Gastrocnemius medialis (tissue), 4 donors: ENCODE results near the gene MCF2L. TPM values are rescaled to one million over a fixed set of nuclear protein-coding genes. Genes with fewer than 3 reads are reported as not detected.

Experiments
- ATAC-seq, 2 donors: fragments of 150-250 bp; one replicate each; pipeline ENCODE4 v1.9.1; 2016
- DNase-seq, 2 donors: peaks; one replicate each; pipeline ENCODE4 v3.0.0-alpha.2; 2019
- H3K27ac ChIP-seq, 4 donors: fragments of 200-600 bp; sonication (generic); 1 replicate in 1 of 4; 2 replicates in 3 of 4; pipeline ENCODE4 v1.5.1; 2016 to 2018; ENCODE audit warnings: mild to moderate bottlenecking in 2 of 4, moderate library complexity in 1 of 4
- H3K27me3 ChIP-seq, 3 donors: fragments of 200-600 bp; sonication (generic) in 2 of 3; 1 replicate in 1 of 3; 2 replicates in 2 of 3; pipeline versions ENCODE4 v1.5.1 to v1.6.0; 2016 to 2019; ENCODE audit warnings: mild to moderate bottlenecking in 1 of 3, moderate library complexity in 1 of 3
- H3K36me3 ChIP-seq, 2 donors: fragments of 200-600 bp; sonication (generic) in 1 of 2; one replicate each; pipeline ENCODE4 v1.5.1; 2017 to 2018
- H3K4me1 ChIP-seq, 2 donors: fragments of 200-600 bp; sonication (generic) in 1 of 2; one replicate each; pipeline ENCODE4 v1.5.1; 2016 to 2017; ENCODE audit warnings: mild to moderate bottlenecking in 2 of 2
- H3K4me3 ChIP-seq, 4 donors: fragments of 200-600 bp; sonication (generic) in 3 of 4; 1 replicate in 1 of 4; 2 replicates in 3 of 4; pipeline ENCODE4 v1.5.1; 2016 to 2019; ENCODE audit warnings: mild to moderate bottlenecking in 2 of 4
- H3K9me3 ChIP-seq, 3 donors: fragments of 200-600 bp; sonication (generic) in 2 of 3; 1 replicate in 1 of 3; 2 replicates in 2 of 3; pipeline ENCODE4 v1.5.1; 2016 to 2019
- CTCF ChIP-seq, 5 experiments: fragments of 450-650 bp in 3 of 5; fragments of 200-600 bp in 2 of 5; sonication (generic) in 2 of 5; IDR thresholded peaks in 4 of 5; conservative IDR thresholded peaks in 1 of 5; 1 replicate in 4 of 5; 2 replicates in 1 of 5; pipeline ENCODE4 v1.5.1; 2016 to 2019; ENCODE audit warnings: antibody characterized with exemption in 5 of 5, mild to moderate bottlenecking in 3 of 5, moderate library complexity in 3 of 5
- POLR2A ChIP-seq, 2 donors: fragments of 450-650 bp; IDR thresholded peaks; one replicate each; pipeline ENCODE4 v1.6.1; 2017; ENCODE audit warnings: antibody characterized with exemption in 2 of 2, mild to moderate bottlenecking in 2 of 2, moderate library complexity in 2 of 2
- in situ Hi-C, 4 donors: fragments of 200-750 bp; cut with MboI; loops; one replicate each; pipeline versions ENCODE4 v1.15.0 to v1.8.0; 2017; ENCODE audit warnings: low sequenced_read_pairs in 4 of 4
- intact Hi-C: fragments of 100-400 bp; cut with DNase I; formaldehyde crosslinking; loops from one replicate; pipeline ENCODE4 v1.15.1; 2023; ENCODE audit warnings: low total_unique reads
- total RNA-seq, 4 donors: library from RNA; depleted of rRNA; stranded (reverse); fragments of >200 nt; gene quantifications; one replicate each; pipeline versions ENCODE4 v1.1.0 to v1.2.3, GENCODE V29; 2016

Gene MCF2L
- total RNA-seq, 4 donors from 2014 or later: 16.1 to 21.2 (median 19.4) TPM

GRCh38 chr13:113026391-113026910 is 57.4 kb downstream of the MCF2L start:
- H3K27ac ChIP-seq: no peak overlapping the region
- H3K9me3 ChIP-seq: no peaks in the 10 kb centered on the region
- DNase-seq (no peak), ATAC-seq (no peak)
- H3K4me3 ChIP-seq: no peak overlapping the region
- H3K36me3 ChIP-seq: no peaks in the 10 kb centered on the region
- peaks cover 0 to 14% (median 6%) of the 10 kb centered on the region in 3 donors for H3K27me3 ChIP-seq
- no peaks in the 10 kb centered on the region for H3K4me1 ChIP-seq
- TF ChIP-seq POLR2A (IDR thresholded peaks at IDR 0.05): no peak
- no peak for TF ChIP-seq CTCF (IDR thresholded peaks at IDR 0.05 in 4 of 5, conservative IDR thresholded peaks at IDR 0.05 in 1 of 5)
- in situ Hi-C loops (no loop called here), intact Hi-C loops (no loop called here)

GRCh38 chr13:113027095-113027494 is 58.1 kb downstream of the MCF2L start:
- Histone ChIP-seq H3K27ac (no peak overlapping the region), H3K4me1 (no peaks in the 10 kb centered on the region), H3K4me3 (no peak overlapping the region), H3K27me3 (peaks cover 0 to 14% (median 6%) of the 10 kb centered on the region in 3 donors), H3K9me3 (no peaks in the 10 kb centered on the region), H3K36me3 (no peaks in the 10 kb centered on the region)
- in situ Hi-C loops (no loop called here), intact Hi-C loops (no loop called here)
- no peak for ATAC-seq
- DNase-seq: no peak
- no peak for TF ChIP-seq CTCF (IDR thresholded peaks at IDR 0.05 in 4 of 5, conservative IDR thresholded peaks at IDR 0.05 in 1 of 5)
- TF ChIP-seq POLR2A (IDR thresholded peaks at IDR 0.05): no peak

GRCh38 chr13:113027566-113027965 is 58.6 kb downstream of the MCF2L start:
- no peak overlapping the region for H3K4me3 ChIP-seq
- ATAC-seq (no peak), DNase-seq (no peak)
- H3K27me3 ChIP-seq: peaks cover 0 to 14% (median 6%) of the 10 kb centered on the region in 3 donors
- no peaks in the 10 kb centered on the region for H3K4me1 ChIP-seq
- in situ Hi-C loops: no loop called here
- intact Hi-C loops: no loop called here
- H3K27ac ChIP-seq: no peak overlapping the region
- no peaks in the 10 kb centered on the region for H3K36me3 ChIP-seq
- H3K9me3 ChIP-seq: no peaks in the 10 kb centered on the region
- no peak for TF ChIP-seq POLR2A (IDR thresholded peaks at IDR 0.05)
- TF ChIP-seq CTCF (IDR thresholded peaks at IDR 0.05 in 4 of 5, conservative IDR thresholded peaks at IDR 0.05 in 1 of 5): no peak

GRCh38 chr13:113028336-113029060 is 59.5 kb downstream of the MCF2L start:
- DNase-seq (no peak), ATAC-seq (no peak)
- H3K36me3 ChIP-seq: no peaks in the 10 kb centered on the region
- H3K4me1 ChIP-seq: no peaks in the 10 kb centered on the region
- H3K27ac ChIP-seq: no peak overlapping the region
- peaks cover 0 to 7% (median 4%) of the 10 kb centered on the region in 3 donors for H3K27me3 ChIP-seq
- no peak for TF ChIP-seq CTCF (IDR thresholded peaks at IDR 0.05 in 4 of 5, conservative IDR thresholded peaks at IDR 0.05 in 1 of 5)
- TF ChIP-seq POLR2A (IDR thresholded peaks at IDR 0.05): no peak
- H3K9me3 ChIP-seq: no peaks in the 10 kb centered on the region
- intact Hi-C loops: no loop called here
- H3K4me3 ChIP-seq: no peak overlapping the region
- in situ Hi-C loops: no loop called here
